Omental fat pad (tissue), 4 donors: ENCODE measurements around the gene WFIKKN1. TPM values are rescaled to one million over a fixed set of nuclear protein-coding genes. Genes with fewer than 3 reads are reported as not detected.
A peak's percentile ranks its signal among the peaks of the same experiment; 100 is the strongest.

Source experiments
- ATAC-seq: fragments of 150-250 bp; one replicate; pipeline ENCODE4 v1.9.1; 2016; ENCODE audit warnings: mild to moderate bottlenecking, moderate library complexity; ENCODE audit not compliant: low FRiP score
- DNase-seq: peaks from one replicate; pipeline ENCODE4 v3.0.0-alpha.2; 2019; ENCODE audit warnings: low spot score
- total RNA-seq, 4 donors: library from RNA; depleted of rRNA; stranded (reverse); fragments of >200 nt; gene quantifications; one replicate each; pipeline ENCODE4 v1.1.0, GENCODE V29; 2016
- TF ChIP-seq, protein P1 (sequence below), 3 donors: fragments of 450-650 bp; IDR thresholded peaks; one replicate each; pipeline ENCODE4 v1.5.1; 2016 to 2017; ENCODE audit warnings: antibody characterized with exemption in 3 of 3, mild to moderate bottlenecking in 3 of 3, moderate library complexity in 2 of 3

The WFIKKN1 gene
- total RNA-seq, 4 donors from 2014 or later = 0.19 to 0.63 (median 0.25) TPM; not detected in 1

DNA sequence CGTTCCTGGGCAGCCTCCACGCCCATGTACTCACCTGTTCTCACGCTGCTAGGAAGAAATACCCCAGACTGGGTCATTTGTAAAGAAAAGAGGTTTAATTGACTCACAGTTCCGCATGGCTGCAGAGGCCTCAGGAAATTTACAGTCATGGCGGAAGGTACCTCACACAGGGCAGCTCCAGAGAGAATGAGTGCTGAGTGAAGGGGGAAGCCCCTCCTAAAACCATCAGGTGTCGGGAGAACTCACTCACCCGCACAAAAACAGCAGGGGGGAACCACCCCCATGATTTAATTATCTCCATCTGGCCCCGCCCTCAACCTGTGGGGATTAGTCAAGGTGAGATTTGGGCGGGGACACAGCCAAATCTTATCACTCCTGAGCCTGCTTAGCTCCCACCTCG lies 22.8 kb upstream of the WFIKKN1 start:
- no peak for ATAC-seq
- TF ChIP-seq, protein P1, sequence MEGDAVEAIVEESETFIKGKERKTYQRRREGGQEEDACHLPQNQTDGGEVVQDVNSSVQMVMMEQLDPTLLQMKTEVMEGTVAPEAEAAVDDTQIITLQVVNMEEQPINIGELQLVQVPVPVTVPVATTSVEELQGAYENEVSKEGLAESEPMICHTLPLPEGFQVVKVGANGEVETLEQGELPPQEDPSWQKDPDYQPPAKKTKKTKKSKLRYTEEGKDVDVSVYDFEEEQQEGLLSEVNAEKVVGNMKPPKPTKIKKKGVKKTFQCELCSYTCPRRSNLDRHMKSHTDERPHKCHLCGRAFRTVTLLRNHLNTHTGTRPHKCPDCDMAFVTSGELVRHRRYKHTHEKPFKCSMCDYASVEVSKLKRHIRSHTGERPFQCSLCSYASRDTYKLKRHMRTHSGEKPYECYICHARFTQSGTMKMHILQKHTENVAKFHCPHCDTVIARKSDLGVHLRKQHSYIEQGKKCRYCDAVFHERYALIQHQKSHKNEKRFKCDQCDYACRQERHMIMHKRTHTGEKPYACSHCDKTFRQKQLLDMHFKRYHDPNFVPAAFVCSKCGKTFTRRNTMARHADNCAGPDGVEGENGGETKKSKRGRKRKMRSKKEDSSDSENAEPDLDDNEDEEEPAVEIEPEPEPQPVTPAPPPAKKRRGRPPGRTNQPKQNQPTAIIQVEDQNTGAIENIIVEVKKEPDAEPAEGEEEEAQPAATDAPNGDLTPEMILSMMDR (IDR thresholded peaks at IDR 0.05) = no peak
- DNase-seq = no peak

GRCh38 chr16:609316-609715 lies 21.5 kb upstream of the WFIKKN1 start:
- TF ChIP-seq, protein P1 (IDR thresholded peaks at IDR 0.05) = no peak
- ATAC-seq (no peak), DNase-seq (no peak)

GRCh38 chr16:609984-610383 lies 20.8 kb upstream of the WFIKKN1 start:
- TF ChIP-seq, protein P1 (IDR thresholded peaks at IDR 0.05) = no peak
- no peak for ATAC-seq
- no peak for DNase-seq

DNA sequence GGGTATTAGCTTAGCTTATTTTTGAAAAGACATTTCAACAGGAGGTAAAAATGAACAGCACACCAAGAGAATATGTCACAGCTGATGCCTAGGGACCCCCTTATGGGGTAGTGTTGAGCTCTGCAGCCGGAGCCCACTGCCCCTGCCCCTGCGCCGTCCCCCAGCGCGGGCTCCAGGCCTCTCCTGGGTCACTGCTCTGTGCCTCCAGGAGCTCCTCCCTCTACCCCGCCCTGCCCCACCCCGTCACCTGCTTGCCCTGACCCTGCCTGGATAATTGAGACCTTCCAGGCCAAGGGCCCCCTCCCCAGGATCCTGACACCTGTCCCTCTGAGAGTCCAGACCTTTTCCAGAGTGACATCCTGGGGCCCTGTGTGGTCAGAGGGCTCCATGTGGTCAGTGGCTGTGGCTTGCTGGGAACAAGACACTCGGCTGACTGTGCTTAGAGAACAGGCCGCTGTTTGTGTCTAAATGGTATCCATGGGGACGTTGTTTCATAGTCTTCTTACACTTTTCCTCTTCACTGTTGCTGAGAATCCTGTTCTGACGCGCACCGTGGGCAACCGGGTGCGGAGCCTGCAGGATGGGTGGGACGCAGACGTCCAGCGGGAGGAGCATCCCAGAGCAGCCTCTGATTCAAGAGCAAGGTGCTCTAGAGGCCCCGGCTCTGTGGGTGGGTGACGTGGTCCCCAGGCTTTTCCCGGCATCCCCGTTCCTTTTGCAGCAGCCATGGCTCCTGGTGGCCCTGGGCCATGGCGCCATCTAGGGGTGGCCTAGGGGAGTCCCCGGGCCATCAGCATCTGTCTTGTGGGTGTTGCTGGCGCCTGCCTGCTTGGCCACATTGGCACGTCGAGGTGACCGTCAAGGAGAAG lies 20.0 kb upstream of the WFIKKN1 start:
- TF ChIP-seq, protein P1 (IDR thresholded peaks at IDR 0.05) = no peak
- peak; percentile 19 for ATAC-seq

GRCh38 chr16:615122-615521 lies 15.7 kb upstream of the WFIKKN1 start:
- ATAC-seq (no peak), DNase-seq (no peak)
- TF ChIP-seq, protein P1 (IDR thresholded peaks at IDR 0.05) = no peak

More for the DNA sequence above, 20.0 kb upstream of the WFIKKN1 start:
- DNase-seq = no peak

GRCh38 chr16:616733-617586 lies 13.8 kb upstream of the WFIKKN1 start:
- ATAC-seq = no peak
- DNase-seq = no peak
- TF ChIP-seq, protein P1 (IDR thresholded peaks at IDR 0.05) = no peak
